Heart left ventricle (tissue), 13 donors: ENCODE measurements around the gene DNMT3A.

Experiments used
- POLR2A ChIP-seq, 2 donors: fragments of 450-650 bp; IDR thresholded peaks; one replicate each; pipeline ENCODE4 v1.6.1; 2017; ENCODE audit warnings: antibody characterized with exemption in 2 of 2, mild to moderate bottlenecking in 2 of 2, moderate library complexity in 2 of 2
- TF ChIP-seq, protein P1 (sequence below), 12 donors: fragments of 200-600 bp; sonication (generic) in 4 of 12; IDR thresholded peaks; one replicate each; pipeline versions ENCODE4 v1.5.0 to v1.8.0; 2018 to 2022; ENCODE audit warnings: antibody characterized with exemption in 12 of 12, mild to moderate bottlenecking in 5 of 12
- donor health status: ischemic (EF 13 %, LVEDD 7.1; RV severe dilation, severe dysfunction).
- donor health status: DM: no; HTN: yes; CAD: no.
- donor health status: DM: no; HTN: no; CAD: no.
- donor health status: ischemic (EF 25% LVEDD 6.9; RV normal size, moderate dysfunction).
- donor health status: ischemic (EF 25% LVEDD 5.7; RV mildly dilated, moderate dysfunction).
- donor health status: ischemic (EF 35%, LVEDD 5.7; RV mildly dilated, moderate dysfunction).
- donor health status: nonischemic (EF 11% LVEDD 7.7; RV severe dilation, severe dysfunction).
- donor health status: DM: yes; HTN: yes; CAD: no.
- donor health status: PGD.
- donor health status: ischemic (EF 29% LVEDD 5.4; RV normal size, mild dysfunction).
- donor health status: nonischemic (EF 23%, LVEDD 6.1; RV moderate dilation, normal function).

DNA sequence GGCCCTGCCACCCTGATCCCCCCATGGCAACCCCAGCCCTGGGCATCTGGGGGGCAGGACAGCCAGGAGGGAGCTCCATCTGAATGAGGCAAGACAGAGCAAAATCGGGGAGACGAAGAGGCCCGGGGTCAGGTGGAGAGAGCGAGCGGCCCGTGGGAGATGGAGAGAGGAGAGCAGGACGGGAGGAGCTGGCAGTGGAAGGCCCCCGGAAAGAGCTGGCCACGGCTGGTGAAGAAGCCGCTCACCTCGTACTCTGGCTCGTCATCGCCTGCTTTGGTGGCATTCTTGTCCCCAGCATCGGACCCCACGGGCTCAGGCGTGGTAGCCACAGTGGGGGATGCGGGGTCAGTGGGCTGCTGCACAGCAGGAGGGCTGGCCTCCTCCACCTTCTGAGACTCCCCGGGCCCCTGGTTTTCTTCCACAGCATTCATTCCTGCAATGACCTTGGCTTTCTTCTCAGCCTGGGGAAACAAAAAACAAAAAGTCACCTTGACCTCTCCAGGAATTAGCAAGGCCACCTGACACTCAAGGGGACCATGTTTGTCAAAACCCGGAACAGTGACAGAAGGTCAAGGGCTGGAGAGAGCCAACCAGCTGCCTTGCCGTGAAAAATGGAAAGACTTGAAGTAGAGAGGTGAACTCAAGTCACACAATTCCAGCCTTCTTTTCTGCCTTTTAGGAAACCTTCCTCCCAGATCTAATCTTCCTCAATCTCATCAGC is 93.8 kb downstream of the DNMT3A start:
- TF ChIP-seq, protein P1, sequence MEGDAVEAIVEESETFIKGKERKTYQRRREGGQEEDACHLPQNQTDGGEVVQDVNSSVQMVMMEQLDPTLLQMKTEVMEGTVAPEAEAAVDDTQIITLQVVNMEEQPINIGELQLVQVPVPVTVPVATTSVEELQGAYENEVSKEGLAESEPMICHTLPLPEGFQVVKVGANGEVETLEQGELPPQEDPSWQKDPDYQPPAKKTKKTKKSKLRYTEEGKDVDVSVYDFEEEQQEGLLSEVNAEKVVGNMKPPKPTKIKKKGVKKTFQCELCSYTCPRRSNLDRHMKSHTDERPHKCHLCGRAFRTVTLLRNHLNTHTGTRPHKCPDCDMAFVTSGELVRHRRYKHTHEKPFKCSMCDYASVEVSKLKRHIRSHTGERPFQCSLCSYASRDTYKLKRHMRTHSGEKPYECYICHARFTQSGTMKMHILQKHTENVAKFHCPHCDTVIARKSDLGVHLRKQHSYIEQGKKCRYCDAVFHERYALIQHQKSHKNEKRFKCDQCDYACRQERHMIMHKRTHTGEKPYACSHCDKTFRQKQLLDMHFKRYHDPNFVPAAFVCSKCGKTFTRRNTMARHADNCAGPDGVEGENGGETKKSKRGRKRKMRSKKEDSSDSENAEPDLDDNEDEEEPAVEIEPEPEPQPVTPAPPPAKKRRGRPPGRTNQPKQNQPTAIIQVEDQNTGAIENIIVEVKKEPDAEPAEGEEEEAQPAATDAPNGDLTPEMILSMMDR (IDR thresholded peaks at IDR 0.05): no peak
- no peak for TF ChIP-seq POLR2A (IDR thresholded peaks at IDR 0.05)
